Measurements from ENCODE around the gene PLAGL2.

- TF ChIP-seq CTCF (conservative IDR thresholded peaks at IDR 0.05 in 1 of 2, IDR thresholded peaks at IDR 0.05 in 1 of 2; ENCODE audit: low read depth in 1 of 2, low read length in 2 of 2) = no peak
- TF ChIP-seq EZH2 (IDR thresholded peaks at IDR 0.05; ENCODE audit: low read length, missing control alignments) = no peak
These were observed 44.6 kb upstream of the PLAGL2 start for GRCh38 chr20:32252189-32252588.

Measured in fibroblast of lung (primary cell).